ENCODE data around the gene HINFP.
A peak's percentile ranks its signal among the peaks of the same experiment; 100 is the strongest.

The HINFP gene, protein sequence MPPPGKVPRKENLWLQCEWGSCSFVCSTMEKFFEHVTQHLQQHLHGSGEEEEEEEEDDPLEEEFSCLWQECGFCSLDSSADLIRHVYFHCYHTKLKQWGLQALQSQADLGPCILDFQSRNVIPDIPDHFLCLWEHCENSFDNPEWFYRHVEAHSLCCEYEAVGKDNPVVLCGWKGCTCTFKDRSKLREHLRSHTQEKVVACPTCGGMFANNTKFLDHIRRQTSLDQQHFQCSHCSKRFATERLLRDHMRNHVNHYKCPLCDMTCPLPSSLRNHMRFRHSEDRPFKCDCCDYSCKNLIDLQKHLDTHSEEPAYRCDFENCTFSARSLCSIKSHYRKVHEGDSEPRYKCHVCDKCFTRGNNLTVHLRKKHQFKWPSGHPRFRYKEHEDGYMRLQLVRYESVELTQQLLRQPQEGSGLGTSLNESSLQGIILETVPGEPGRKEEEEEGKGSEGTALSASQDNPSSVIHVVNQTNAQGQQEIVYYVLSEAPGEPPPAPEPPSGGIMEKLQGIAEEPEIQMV

DNA sequence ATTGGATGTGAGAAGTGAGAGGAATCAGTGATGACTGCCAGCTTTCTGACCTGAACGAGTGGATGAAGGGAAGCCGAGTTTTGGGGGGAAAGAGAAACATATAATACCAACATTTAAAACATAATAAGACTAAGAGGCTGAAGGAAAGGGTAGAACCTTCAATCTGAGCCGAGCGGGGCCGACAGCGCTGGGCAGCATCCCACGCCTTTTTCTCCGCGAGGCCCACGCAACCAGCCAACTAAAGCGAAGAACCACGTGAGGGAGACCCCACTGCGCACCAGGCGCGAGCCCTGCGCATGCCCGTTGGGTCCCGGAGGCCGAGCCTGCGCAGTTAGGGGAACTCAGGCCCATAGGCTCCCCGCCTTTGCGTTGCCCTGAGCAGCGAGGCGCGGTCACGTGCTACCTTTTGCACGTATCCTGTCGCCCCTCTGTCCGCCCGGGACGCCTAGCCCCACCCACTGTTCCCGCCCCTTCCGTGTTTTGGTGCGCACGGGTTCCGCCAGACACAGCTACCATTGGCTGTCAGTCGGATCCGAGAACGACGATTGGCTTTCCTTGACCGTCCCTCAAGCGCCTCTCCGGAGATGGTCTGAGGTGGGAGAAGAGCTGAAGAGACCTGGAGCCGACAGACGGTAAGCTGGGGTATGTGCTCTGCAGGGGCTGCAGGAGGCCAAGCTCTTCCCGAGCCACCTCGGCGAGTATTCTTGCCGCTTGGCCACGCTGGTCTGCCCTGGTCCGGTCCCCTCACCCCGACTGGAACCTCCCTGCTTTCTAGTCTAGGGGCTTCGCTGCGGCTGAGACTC, at the start of gene HINFP:
Gene HINFP, plus strand, starts transcription at position 573 of the 803 bp plus-strand sequence. CDS start 5,365 bp downstream, outside the sequence.
- peak; percentile 100 for FAIRE-seq
- peak; percentile 94 for DNase-seq (ENCODE audit: insufficient read length, low spot score)

DNA sequence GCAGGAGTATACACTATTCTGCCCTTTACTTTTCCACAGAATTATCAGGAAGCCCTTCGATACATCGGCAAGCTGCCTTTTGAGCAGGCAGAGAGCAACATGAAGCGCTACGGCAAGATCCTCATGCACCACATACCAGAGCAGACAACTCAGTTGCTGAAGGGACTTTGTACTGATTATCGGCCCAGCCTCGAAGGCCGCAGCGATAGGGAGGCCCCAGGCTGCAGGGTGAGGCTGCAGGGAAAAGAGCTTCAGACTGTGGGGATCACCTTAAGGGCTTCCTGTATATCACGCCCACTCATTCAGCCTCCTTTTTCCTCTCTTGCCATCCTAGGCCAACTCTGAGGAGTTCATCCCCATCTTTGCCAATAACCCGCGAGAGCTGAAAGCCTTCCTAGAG, 43.5 kb upstream of the HINFP start:
- no peak for DNase-seq (ENCODE audit: insufficient read length, low spot score)
- no peak for FAIRE-seq

DNA sequence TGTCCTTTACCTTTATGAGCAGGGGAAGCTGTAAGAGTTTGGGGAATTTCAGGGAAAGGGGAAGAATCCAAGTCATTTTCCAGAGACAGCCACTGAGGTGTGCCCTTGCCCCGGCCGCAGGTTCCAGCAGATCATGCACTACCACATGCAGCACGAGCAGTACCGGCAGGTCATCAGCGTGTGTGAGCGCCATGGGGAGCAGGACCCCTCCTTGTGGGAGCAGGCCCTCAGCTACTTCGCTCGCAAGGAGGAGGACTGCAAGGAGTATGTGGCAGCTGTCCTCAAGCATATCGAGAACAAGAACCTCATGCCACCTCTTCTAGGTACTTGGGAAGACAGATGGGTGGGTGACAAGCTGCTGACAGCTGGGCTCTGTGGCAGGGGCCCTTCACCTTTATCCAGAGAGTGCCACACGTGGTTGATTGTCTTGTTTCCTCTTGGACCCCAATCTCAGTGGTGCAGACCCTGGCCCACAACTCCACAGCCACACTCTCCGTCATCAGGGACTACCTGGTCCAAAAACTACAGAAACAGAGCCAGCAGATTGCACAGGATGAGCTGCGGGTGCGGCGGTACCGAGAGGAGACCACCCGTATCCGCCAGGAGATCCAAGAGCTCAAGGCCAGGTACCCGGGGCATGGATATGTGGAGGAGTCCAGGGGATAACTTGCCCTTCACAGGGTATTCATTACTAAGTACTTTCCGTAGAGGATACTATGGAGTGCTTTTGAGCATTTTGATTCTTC, 42.5 kb upstream of the HINFP start:
- FAIRE-seq (no peak), DNase-seq (ENCODE audit: insufficient read length, low spot score) (no peak)

DNA sequence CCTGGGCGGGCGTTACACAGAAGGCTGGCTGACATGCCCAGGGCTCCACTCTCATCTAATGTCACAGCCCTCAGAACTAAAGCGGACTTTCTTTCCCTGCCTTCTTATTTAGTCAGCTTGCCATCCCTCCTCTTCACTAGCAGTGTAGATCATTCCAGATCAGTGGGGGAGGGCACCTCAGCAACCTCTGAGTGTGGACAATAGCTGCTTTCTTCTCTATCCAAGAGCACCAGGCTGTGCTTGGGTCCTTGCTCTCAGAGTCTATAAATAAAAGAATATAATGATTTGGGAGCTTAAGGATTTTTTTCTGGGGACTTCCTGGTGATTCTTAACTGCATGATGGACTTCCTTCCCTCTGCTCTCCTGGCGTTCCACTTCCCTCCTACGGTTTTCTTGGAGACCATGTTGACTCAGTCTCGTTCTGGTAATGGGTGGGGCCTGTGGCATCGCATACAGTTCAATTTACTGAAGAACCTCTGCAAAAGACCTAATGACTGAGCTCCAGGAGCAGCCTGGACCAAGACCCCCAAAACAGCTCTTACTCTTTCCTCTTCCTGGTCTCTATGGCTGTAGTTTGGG, 39.6 kb upstream of the HINFP start:
- DNase-seq (ENCODE audit: insufficient read length, low spot score) (no peak), FAIRE-seq (no peak)

DNA sequence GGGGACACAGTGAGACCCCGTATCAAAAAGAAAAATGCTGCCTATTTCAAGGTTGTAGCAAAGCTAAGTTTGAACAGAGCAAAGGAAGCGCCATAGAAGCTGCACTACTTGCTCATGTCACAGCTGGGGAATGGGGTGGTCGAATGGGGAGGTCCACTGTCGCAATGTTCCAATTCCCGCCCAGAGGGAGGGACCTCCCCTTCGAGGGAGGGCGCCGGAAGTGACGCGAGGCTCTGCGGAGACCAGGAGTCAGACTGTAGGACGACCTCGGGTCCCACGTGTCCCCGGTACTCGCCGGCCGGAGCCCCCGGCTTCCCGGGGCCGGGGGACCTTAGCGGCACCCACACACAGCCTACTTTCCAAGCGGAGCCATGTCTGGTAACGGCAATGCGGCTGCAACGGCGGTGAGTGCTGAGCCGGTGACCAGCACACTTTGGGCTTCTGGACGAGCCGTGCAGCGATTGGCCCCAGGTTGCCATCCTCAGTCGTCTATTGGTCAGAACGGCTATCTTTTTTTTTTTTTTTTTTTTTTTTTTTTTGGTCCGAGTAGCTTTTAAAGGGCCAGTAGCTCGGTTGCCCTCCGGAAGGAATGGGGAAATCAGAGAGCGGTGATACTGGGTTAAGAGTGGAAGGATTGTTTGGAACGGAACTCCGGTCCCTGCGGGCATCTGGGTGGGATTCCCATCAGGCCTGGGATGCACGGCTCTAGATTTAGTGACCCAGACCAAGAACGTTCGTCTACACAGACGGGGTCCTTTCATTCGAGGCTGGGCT, 36.5 kb upstream of the HINFP start, which contains the start of gene HMBS:
Gene HMBS, plus strand, starts transcription at position 219 of the 774 bp plus-strand sequence. Its CDS starts 153 bp downstream, at position 372.
- DNase-seq (ENCODE audit: insufficient read length, low spot score), result peak; percentile 89
- peak; percentile 97 for FAIRE-seq

DNA sequence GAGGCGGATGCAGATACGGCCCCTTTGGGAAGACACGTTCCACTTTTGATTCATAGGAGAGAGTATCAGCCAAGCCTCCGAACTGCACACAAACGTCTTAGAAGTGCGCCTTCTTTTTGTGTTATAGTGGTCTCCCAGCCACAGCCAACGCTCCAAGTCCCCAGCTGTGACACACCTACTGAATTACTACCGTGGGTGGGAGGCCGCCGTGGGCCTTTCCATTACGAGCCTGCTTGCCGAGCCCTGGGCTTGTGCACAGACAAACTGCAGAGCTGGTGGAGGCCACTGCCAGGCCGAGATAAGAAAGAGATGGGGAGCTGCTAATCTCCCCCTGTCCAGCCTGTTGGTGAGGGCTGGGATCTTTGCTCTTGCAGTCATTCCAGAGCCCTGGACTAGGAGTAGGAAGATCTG, 35.9 kb upstream of the HINFP start:
- no peak for FAIRE-seq
- DNase-seq (ENCODE audit: insufficient read length, low spot score), result no peak

DNA sequence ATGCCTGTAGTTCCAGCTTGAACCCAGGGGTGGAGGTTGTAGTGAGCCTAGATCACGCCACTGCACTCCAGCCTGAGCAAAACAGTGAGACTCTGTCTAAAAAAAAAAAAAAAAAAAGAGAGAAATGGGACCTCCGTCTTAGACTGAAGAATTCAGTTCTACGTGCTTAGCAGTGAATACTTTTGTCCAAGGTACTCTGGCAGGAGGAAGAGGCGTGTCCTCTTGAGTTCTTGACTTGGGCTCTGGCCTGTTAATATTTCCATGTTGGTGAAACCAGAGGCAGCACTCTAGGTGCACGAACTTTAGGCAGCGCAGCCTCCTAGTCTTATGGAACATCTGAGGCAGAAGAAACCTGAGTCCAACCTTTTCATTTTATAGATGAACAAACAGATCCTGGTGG, 34.3 kb upstream of the HINFP start:
- FAIRE-seq (no peak), DNase-seq (ENCODE audit: insufficient read length, low spot score) (no peak)

DNA sequence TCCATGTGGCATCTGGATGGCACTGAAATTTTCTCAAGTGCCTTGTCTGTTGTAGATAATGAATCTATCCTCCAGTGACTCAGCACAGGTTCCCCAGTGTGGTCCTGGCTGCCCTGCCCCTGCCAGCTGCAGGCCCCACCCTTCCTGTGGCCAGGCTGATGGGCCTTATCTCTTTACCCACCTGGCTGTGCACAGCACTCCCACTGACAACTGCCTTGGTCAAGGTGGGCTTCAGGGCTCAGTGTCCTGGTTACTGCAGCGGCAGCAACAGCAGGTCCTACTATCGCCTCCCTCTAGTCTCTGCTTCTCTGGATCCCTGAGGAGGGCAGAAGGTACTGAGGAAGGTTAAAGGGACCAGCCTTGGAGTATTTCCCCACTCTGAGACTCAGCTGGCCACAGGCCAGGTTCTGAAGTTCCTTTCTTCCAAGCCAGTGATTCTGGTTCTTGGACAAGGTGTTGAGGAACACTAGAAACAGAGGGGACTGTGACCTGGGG, 33.6 kb upstream of the HINFP start:
- FAIRE-seq (no peak), DNase-seq (ENCODE audit: insufficient read length, low spot score) (no peak)

DNA sequence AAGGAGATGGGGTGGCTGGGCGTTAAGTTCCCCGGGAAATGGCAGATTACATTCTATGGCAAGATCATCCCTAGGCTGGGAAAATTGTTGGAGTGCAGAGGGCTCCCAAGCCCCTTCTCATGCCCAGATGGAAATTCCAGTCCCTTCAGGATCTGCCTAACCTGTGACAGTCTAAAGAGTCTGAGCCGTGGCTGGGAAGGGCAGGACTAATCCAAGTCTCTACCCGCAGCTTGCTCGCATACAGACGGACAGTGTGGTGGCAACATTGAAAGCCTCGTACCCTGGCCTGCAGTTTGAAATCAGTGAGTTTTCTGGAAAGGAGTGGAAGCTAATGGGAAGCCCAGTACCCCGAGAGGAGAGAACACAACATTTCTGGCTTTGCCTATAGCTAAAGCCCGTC, 33.0 kb upstream of the HINFP start:
- FAIRE-seq (no peak), DNase-seq (ENCODE audit: insufficient read length, low spot score) (no peak)

DNA sequence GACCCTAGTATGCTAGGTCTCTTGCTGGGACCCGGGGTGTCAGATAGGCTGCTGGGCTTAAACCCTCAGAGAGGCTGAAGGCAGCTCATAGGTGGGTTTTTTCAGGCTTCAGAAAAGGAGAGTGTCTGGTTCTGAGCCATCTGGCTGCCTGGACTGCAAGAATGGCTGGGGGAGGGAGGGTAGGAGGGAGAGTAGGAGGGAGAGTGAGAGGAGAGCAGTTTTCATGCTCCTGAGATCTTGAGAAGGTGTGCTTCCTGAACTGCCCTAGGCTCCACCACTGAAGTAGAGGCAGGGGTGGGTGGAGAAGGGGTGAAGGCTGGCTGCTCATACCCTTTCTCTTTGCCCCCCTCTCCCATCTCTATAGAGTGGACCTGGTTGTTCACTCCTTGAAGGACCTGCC, 32.1 kb upstream of the HINFP start:
- no peak for DNase-seq (ENCODE audit: insufficient read length, low spot score)
- FAIRE-seq, result no peak

DNA sequence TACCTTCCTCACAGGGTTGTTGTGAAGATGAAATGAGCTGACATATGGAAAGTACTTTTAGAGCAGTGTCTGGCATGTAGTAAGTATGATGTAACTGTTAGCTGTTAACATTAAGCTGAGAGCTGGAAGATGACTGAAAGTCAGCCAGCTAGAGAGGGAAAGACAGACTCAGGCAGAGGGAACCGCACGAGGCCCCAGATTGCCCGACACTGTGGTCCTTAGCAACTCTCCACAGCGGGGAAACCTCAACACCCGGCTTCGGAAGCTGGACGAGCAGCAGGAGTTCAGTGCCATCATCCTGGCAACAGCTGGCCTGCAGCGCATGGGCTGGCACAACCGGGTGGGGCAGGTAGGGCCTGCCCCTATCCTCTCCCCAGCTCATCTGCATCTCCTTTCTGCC, 30.2 kb upstream of the HINFP start:
- FAIRE-seq (no peak), DNase-seq (ENCODE audit: insufficient read length, low spot score) (no peak)

DNA sequence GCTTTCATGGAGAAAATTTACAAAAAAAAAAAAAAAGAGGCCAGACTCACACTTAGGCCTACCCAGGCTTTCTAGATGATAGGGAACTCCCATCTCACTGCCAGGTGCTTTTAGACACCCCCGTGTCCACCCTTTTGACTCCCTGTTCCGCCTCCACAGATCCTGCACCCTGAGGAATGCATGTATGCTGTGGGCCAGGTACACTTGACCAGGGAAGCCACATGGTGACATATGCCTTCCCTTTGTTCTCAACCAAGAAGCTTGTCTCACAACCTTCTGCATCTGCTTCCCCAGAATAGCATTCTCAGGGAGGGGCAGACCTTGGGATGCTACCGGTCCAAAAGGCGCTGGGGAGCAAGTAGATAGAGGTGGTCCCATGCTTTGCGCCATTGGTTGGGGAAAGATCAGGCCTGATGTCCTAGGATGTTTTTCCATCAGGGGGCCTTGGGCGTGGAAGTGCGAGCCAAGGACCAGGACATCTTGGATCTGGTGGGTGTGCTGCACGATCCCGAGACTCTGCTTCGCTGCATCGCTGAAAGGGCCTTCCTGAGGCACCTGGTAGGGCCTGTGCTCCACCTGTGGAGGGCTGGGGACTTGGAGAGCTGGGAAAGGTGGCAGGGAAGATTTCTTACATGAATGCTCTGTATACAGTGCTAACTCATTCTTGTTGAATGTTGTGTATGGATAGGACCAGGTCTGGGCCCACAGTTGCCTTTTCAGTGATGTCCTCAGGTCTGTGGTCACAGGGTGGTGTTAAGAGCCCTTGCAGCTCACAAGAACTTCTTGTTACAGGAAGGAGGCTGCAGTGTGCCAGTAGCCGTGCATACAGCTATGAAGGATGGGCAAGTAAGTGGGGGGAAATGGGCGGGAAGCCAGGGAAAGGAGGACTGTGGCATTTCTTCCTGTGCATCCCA, 29.2 kb upstream of the HINFP start:
- FAIRE-seq (no peak), DNase-seq (ENCODE audit: insufficient read length, low spot score) (no peak)

DNA sequence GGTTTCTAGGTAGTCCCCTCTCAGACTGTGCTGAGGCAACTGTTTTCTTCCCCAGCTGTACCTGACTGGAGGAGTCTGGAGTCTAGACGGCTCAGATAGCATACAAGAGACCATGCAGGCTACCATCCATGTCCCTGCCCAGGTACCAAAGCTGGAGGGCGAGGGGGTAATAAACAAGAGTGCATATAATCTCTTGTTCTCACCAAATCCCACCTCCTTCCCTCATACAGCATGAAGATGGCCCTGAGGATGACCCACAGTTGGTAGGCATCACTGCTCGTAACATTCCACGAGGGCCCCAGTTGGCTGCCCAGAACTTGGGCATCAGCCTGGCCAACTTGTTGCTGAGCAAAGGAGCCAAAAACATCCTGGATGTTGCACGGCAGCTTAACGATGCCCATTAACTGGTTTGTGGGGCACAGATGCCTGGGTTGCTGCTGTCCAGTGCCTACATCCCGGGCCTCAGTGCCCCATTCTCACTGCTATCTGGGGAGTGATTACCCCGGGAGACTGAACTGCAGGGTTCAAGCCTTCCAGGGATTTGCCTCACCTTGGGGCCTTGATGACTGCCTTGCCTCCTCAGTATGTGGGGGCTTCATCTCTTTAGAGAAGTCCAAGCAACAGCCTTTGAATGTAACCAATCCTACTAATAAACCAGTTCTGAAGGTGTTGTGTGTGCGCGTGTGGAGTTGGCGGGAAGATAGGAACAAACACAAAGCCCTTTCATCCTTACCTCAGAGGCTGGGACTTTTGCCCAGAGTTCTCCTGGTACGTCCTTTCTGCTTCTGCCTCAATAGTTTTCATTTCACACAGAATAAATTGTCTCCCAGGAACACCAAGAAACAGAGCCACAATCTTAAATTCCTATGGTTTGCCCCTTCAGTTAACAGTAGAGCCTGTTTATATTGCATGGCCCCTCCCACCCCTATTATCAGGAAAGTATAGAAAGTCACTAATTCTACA, 28.2 kb upstream of the HINFP start:
- FAIRE-seq (no peak), DNase-seq (ENCODE audit: insufficient read length, low spot score) (no peak)

DNA sequence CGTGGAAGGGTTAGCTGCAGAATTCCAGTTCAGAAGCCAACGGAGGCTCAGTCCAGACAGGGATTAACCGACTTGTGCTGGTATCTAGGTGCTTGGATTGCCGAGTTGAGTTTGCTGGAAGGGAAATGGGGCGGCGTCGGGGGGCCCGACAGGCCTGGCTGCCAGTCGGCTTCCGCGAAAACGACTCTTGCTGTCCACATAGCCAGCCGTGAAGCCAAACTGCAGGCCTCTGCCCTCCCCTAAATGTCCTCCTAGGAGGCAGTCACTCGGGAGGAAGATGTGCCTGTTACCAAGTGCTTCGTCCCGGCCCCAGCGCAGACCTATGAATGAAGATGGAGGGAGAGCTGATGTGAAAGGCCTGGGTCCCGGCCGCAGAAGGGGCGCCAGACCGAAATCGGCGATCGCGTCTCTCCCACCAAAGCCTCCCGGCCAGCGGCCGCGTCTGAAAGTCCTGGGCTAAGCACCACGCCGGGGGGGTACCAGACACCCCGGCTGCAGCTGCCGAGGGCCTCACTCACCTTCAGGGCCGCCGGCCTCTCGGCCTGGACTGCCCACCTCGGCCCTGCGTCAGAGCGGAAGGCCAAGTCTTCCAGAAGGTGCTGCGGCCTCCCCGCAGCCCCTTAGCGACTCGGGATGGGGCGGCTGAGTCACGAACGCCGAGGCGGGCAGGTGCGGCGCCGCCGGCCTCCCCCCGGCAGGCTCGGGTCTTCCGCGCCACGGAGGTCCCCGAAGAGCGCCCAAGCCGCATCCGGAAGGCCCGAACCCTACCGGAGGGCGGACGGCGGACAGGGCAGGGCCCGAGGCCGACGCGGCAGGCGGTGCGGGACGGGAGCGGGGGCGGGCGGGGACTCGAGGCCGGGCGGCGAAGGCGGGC, 27.2 kb upstream of the HINFP start:
- DNase-seq (ENCODE audit: insufficient read length, low spot score) (no peak), FAIRE-seq (no peak)

DNA sequence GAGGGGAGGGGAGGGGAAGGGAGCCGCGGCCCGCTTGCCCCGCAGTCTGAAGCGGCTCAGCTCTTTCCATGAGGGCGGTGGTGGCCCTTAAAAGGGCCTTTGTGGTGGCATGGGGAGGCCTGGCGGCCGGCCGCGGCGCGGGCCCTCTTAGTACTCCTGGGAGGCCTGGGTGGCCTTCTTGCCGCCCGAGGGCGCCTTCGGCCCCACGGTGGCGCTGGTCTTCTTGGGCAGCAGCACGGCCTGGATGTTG, 26.6 kb upstream of the HINFP start:
- FAIRE-seq (no peak), DNase-seq (ENCODE audit: insufficient read length, low spot score) (no peak)

DNA sequence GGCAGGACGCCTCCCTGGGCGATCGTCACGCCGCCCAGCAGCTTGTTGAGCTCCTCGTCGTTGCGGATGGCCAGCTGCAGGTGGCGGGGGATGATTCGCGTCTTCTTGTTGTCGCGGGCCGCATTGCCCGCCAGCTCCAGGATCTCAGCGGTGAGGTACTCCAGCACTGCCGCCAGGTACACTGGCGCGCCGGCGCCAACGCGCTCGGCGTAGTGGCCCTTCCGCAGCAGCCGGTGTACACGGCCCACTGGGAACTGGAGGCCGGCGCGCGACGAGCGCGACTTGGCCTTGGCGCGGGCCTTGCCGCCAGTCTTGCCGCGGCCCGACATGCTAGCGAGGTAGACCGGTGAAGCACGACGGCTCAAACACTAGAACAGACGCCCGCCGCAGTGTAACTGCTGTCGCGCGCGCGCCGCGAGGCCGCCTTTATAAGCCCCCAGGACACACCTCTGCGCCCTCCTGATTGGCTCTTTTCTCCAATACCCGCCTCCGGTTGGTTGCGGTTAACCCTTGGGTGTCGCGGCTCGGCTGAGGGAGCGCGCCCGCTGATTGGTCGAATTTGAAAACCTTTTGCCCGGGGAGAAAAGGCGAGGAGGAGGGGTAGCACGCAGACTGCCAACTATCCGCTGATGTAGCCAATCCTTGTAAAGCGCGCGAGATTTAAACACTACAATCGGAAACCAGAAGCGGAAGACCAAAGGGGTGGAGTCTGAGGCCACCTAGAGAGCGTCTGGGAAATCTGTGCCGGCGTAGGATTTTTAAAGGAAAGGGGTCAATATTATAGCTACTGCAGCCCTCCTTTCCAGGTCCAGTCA, 26.1 kb upstream of the HINFP start:
- DNase-seq (ENCODE audit: insufficient read length, low spot score) (peak; percentile 90), FAIRE-seq (peak; percentile 97)

Measured in GM19239 (cell line).